Measurements from ENCODE around the gene CLRN3.

DNA sequence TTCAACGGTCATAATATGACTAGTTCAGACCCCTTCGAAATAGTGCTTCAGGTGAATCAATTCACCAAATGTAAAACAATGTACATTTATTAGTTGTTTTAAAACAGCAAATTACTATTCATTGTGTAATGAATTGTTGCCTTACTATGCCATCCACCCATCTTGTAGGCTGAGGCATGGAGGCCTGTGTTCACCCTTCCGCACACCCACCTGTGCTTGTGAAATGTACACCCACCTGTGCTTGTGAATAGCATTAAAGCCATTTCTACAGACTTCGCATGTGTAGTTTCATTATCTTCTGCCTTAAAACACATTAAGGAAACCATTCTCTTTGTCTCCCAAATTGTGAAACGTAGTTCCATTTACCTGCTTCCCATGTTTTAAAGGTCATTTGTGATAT, 16.8 kb downstream of the CLRN3 start:
- TF ChIP-seq, protein P1, sequence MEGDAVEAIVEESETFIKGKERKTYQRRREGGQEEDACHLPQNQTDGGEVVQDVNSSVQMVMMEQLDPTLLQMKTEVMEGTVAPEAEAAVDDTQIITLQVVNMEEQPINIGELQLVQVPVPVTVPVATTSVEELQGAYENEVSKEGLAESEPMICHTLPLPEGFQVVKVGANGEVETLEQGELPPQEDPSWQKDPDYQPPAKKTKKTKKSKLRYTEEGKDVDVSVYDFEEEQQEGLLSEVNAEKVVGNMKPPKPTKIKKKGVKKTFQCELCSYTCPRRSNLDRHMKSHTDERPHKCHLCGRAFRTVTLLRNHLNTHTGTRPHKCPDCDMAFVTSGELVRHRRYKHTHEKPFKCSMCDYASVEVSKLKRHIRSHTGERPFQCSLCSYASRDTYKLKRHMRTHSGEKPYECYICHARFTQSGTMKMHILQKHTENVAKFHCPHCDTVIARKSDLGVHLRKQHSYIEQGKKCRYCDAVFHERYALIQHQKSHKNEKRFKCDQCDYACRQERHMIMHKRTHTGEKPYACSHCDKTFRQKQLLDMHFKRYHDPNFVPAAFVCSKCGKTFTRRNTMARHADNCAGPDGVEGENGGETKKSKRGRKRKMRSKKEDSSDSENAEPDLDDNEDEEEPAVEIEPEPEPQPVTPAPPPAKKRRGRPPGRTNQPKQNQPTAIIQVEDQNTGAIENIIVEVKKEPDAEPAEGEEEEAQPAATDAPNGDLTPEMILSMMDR (IDR thresholded peaks at IDR 0.05): no peak
- TF ChIP-seq POLR2A (IDR thresholded peaks at IDR 0.05): no peak
- no peak for TF ChIP-seq EP300 (IDR thresholded peaks at IDR 0.05)
